Heart right ventricle (tissue), 16 donors: Measurements from ENCODE around the gene PDE1C. TPM values are rescaled to one million over a fixed set of nuclear protein-coding genes. Genes with fewer than 3 reads are reported as not detected.

ENCODE experiments used
- ATAC-seq, 8 donors: fragments of 200-7000 bp; cut with Tn5 transposase; one replicate each; pipeline ENCODE4 v1.9.1; 2020; ENCODE audit warnings: mild to moderate bottlenecking in 8 of 8, moderate library complexity in 8 of 8, moderate number of reproducible peaks in 1 of 8
- DNase-seq, 2 donors: peaks; one replicate each; pipeline ENCODE4 v3.0.0-alpha.2; 2020
- H3K27ac ChIP-seq, 10 donors: fragments of 200-600 bp; sonication (generic) in 2 of 10; one replicate each; pipeline versions ENCODE4 v1.5.0 to v1.8.0; 2020 to 2022; ENCODE audit warnings: mild to moderate bottlenecking in 3 of 10
- H3K27me3 ChIP-seq, 7 donors: fragments of 200-600 bp; one replicate each; pipeline ENCODE4 v1.8.0; 2021 to 2022; ENCODE audit warnings: mild to moderate bottlenecking in 2 of 7
- H3K36me3 ChIP-seq, 9 donors: fragments of 200-600 bp; sonication (generic) in 1 of 9; one replicate each; pipeline versions ENCODE4 v1.5.0 to v1.8.0; 2020 to 2022; ENCODE audit warnings: mild to moderate bottlenecking in 2 of 9
- H3K4me1 ChIP-seq, 9 donors: fragments of 200-600 bp; sonication (generic) in 1 of 9; one replicate each; pipeline versions ENCODE4 v1.5.0 to v1.8.0; 2020 to 2022; ENCODE audit warnings: mild to moderate bottlenecking in 4 of 9
- H3K4me3 ChIP-seq, 10 donors: fragments of 200-600 bp; sonication (generic) in 2 of 10; one replicate each; pipeline versions ENCODE4 v1.5.0 to v1.8.0; 2020 to 2022; ENCODE audit warnings: mild to moderate bottlenecking in 7 of 10, moderate library complexity in 2 of 10
- H3K9me3 ChIP-seq, 11 donors: fragments of 200-600 bp in 10 of 11; sonication (generic) in 2 of 11; one replicate each; pipeline versions ENCODE4 v1.5.0 to v1.8.0; 2013 to 2022; ENCODE audit warnings: mild to moderate bottlenecking in 2 of 11, control low read depth in 1 of 11, moderate library complexity in 1 of 11
- CTCF ChIP-seq, 9 donors: fragments of 200-600 bp; sonication (generic) in 2 of 9; IDR thresholded peaks; one replicate each; pipeline versions ENCODE4 v1.5.0 to v1.8.0; 2021 to 2022; ENCODE audit warnings: antibody characterized with exemption in 9 of 9, mild to moderate bottlenecking in 5 of 9, moderate library complexity in 1 of 9
- WGBS, 2 donors: extraction: QIAGEN DNeasy Blood & Tissue Kit; methylation state at CpG; one replicate each; pipeline ENCODE4 v1.1.7; 2013; ENCODE audit warnings: inconsistent platforms in 1 of 2; 5-methylcytosine and 5-hydroxymethylcytosine counted together
- intact Hi-C, 10 donors: fragments of 100-400 bp; cut with DNase I; formaldehyde crosslinking; loops; one replicate each; pipeline versions ENCODE4 v1.11.1 to v1.14.2; 2022
- polyA plus RNA-seq, 2 donors: library from polyadenylated mRNA; stranded (reverse); fragments of 200-250 nt; gene quantifications; one replicate each; pipeline ENCODE4 v1.2.3, GENCODE V29; 2013
- total RNA-seq, 10 donors: library from RNA; stranded (reverse); fragmentation: NEBNext Ultra II Directional in 3 of 10; extraction: Animal tissue kit (Norgen Biotek cat#: 25700) in 3 of 10; gene quantifications; one replicate each; pipeline versions ENCODE4 v1.2.1 to v1.2.4, GENCODE V29; 2021 to 2023
- donor health status: Arrhythmogenic right ventricular cardiomyopathy.
- donor health status: ischemic (EF 13 %, LVEDD 7.1; RV severe dilation, severe dysfunction).
- donor health status: healthy with polysubstance abuse.
- donor health status: DM: no; HTN: yes; CAD: no.
- donor health status: DM: no; HTN: no; CAD: no.
- donor health status: ischemic (EF 25% LVEDD 6.9; RV normal size, moderate dysfunction).
- donor health status: ischemic (EF 25% LVEDD 5.7; RV mildly dilated, moderate dysfunction).
- donor health status: healthy.
- donor health status: DM: yes; HTN: yes; CAD: no.
- donor health status: Ischemic cardiomyopathy.
- donor health status: ischemic (EF 35%, LVEDD 5.7; RV mildly dilated, moderate dysfunction).
- donor health status: nonischemic (EF 11% LVEDD 7.7; RV severe dilation, severe dysfunction).
- donor health status: DM: yes; HTN: yes; CAD: no.
- donor health status: PGD.
- donor health status: ischemic (EF 29% LVEDD 5.4; RV normal size, mild dysfunction).
- donor health status: nonischemic (EF 23%, LVEDD 6.1; RV moderate dilation, normal function).

Gene PDE1C
- total and polyA plus RNA-seq, 12 donors = 11.7 to 315 (median 175) TPM

GRCh38 chr7:31856337-31856736 is 213.9 kb downstream of the PDE1C start:
- H3K27ac ChIP-seq = no peak overlapping the region
- no peaks in the 10 kb centered on the region for H3K9me3 ChIP-seq
- WGBS, 2 donors = 76 to 84% methylated on average over 4 of the region's 4 CpGs
- peaks cover 0 to 8% (median 0%) of the 10 kb centered on the region in 9 donors for H3K36me3 ChIP-seq
- H3K4me3 ChIP-seq = no peak overlapping the region
- DNase-seq = no peak
- no peaks in the 10 kb centered on the region for H3K27me3 ChIP-seq
- no peak for ATAC-seq
- no peak for TF ChIP-seq CTCF (IDR thresholded peaks at IDR 0.05)
- intact Hi-C loops = no loop called here
- H3K4me1 ChIP-seq = peaks cover 0 to 30% (median 10%) of the 10 kb centered on the region in 9 donors

- Histone ChIP-seq H3K27ac (no peak overlapping the region), H3K4me3 (no peak overlapping the region), H3K27me3 (no peaks in the 10 kb centered on the region), H3K4me1 (peaks cover 0 to 33% (median 10%) of the 10 kb centered on the region in 9 donors), H3K9me3 (no peaks in the 10 kb centered on the region), H3K36me3 (peaks cover 0 to 9% (median 0%) of the 10 kb centered on the region in 9 donors)
- ATAC-seq (no peak), DNase-seq (no peak)
- intact Hi-C loops = no loop called here
- no peak for TF ChIP-seq CTCF (IDR thresholded peaks at IDR 0.05)
- WGBS, 2 donors = 65 to 70% methylated on average over 1 of the region's 1 CpG
Observed at GRCh38 chr7:31855530-31855929, 214.7 kb downstream of the PDE1C start.

GRCh38 chr7:31853380-31853779 is 216.8 kb downstream of the PDE1C start:
- no peak overlapping the region for H3K4me3 ChIP-seq
- peak in 6 of 8 donors; percentile 55 to 83 (median 69) for ATAC-seq
- H3K4me1 ChIP-seq = peaks cover 0 to 33% (median 10%) of the 10 kb centered on the region in 9 donors
- no peak for TF ChIP-seq CTCF (IDR thresholded peaks at IDR 0.05)
- H3K9me3 ChIP-seq = no peaks in the 10 kb centered on the region
- peak overlapping the region in 5 of 10 donors; percentile 16 to 58 (median 53) for H3K27ac ChIP-seq
- 62 to 69% methylated on average over 5 of the region's 5 CpGs for WGBS, 2 donors
- intact Hi-C loops = no loop called here
- peaks cover 0 to 27% (median 0%) of the 10 kb centered on the region in 9 donors for H3K36me3 ChIP-seq
- no peaks in the 10 kb centered on the region for H3K27me3 ChIP-seq
- DNase-seq = no peak

GRCh38 chr7:31852462-31852861 is 217.7 kb downstream of the PDE1C start:
- Histone ChIP-seq H3K27me3 (no peaks in the 10 kb centered on the region), H3K36me3 (peaks cover 0 to 32% (median 0%) of the 10 kb centered on the region in 9 donors), H3K4me3 (no peak overlapping the region), H3K4me1 (peaks cover 0 to 29% (median 10%) of the 10 kb centered on the region in 9 donors), H3K9me3 (no peaks in the 10 kb centered on the region), H3K27ac (peak overlapping the region in 6 of 10 donors; percentile 16 to 56 (median 43))
- 49 to 65% methylated on average over 2 of the region's 2 CpGs for WGBS, 2 donors
- no peak for TF ChIP-seq CTCF (IDR thresholded peaks at IDR 0.05)
- intact Hi-C loops = no loop called here
- peak in 7 of 8 donors; percentile 26 to 79 (median 71) for ATAC-seq
- DNase-seq = no peak
